IPS-NIHi7 (cell line): ENCODE measurements around the gene AUTS2.

Source experiments
- DNase-seq: peaks from one replicate; pipeline ENCODE4 v3.0.0; 2012; ENCODE audit warnings: mixed read lengths; ENCODE audit errors: extremely low spot score

Gene AUTS2

GRCh38 chr7:69893906-69894305, 295.6 kb downstream of the AUTS2 start:
- DNase-seq, result no peak

- no peak for DNase-seq
Observed at GRCh38 chr7:69895446-69895845, 297.2 kb downstream of the AUTS2 start.

GRCh38 chr7:69896121-69896520, 297.8 kb downstream of the AUTS2 start:
- no peak for DNase-seq

- no peak for DNase-seq
Observed at GRCh38 chr7:69898189-69898588, 299.9 kb downstream of the AUTS2 start.

GRCh38 chr7:69903410-69903809, 305.1 kb downstream of the AUTS2 start:
- no peak for DNase-seq

GRCh38 chr7:69906283-69906995, 308.2 kb downstream of the AUTS2 start:
- DNase-seq, result no peak

GRCh38 chr7:69907720-69908119, 309.4 kb downstream of the AUTS2 start:
- no peak for DNase-seq

- no peak for DNase-seq
Observed at GRCh38 chr7:69908454-69908853, 310.2 kb downstream of the AUTS2 start.

- DNase-seq, result no peak
Observed at GRCh38 chr7:69910150-69910549, 311.9 kb downstream of the AUTS2 start.

GRCh38 chr7:69911337-69911736, 313.1 kb downstream of the AUTS2 start:
- DNase-seq, result no peak

- no peak for DNase-seq
Observed at GRCh38 chr7:69912141-69912540, 313.9 kb downstream of the AUTS2 start.

GRCh38 chr7:69912846-69913245, 314.6 kb downstream of the AUTS2 start:
- DNase-seq, result no peak

- DNase-seq, result no peak
Observed at GRCh38 chr7:69919426-69920111, 321.3 kb downstream of the AUTS2 start.

- DNase-seq, result no peak
Observed at GRCh38 chr7:69920797-69921196, 322.5 kb downstream of the AUTS2 start.

GRCh38 chr7:69922026-69922803, 323.9 kb downstream of the AUTS2 start:
- DNase-seq, result no peak

GRCh38 chr7:69927461-69927860, 329.2 kb downstream of the AUTS2 start:
- DNase-seq, result no peak

- DNase-seq, result no peak
Observed at GRCh38 chr7:69928621-69929020, 330.3 kb downstream of the AUTS2 start.

GRCh38 chr7:69929622-69930021, 331.3 kb downstream of the AUTS2 start:
- no peak for DNase-seq

GRCh38 chr7:69932034-69932628, 333.9 kb downstream of the AUTS2 start:
- peak; percentile 43 for DNase-seq

GRCh38 chr7:69934144-69934903, 336.0 kb downstream of the AUTS2 start:
- no peak for DNase-seq

- no peak for DNase-seq
Observed at GRCh38 chr7:69935107-69935506, 336.8 kb downstream of the AUTS2 start.

- DNase-seq, result no peak
Observed at GRCh38 chr7:69937097-69937496, 338.8 kb downstream of the AUTS2 start.
